GM18520 (cell line): Measurements from ENCODE around the gene PDGFD.

Experiments used
- ATAC-seq: cut with Tn5 transposase; IDR thresholded peaks from one replicate; pipeline ENCODE4 v1.9.1; 2021; ENCODE audit not compliant: unreplicated experiment

PDGFD gene

DNA sequence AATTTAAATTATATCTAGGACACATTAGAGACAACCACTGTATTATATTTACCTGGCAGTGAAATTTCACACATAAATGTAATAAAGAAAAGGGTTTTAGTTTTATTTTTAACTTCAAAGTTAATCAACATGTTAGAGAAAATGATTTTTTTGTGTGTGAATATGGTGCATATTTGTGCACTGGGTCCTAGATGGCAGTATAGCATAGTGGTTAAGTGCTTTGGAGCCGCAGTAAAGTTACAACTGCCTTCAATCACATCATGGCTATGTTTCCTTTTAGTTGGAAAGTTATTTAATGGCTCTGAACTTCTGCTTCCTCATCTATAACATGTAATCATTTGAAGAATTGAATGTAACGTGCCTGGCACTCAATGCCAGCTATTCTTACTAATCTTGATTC, 236.4 kb downstream of the PDGFD start:
- no peak for ATAC-seq

DNA sequence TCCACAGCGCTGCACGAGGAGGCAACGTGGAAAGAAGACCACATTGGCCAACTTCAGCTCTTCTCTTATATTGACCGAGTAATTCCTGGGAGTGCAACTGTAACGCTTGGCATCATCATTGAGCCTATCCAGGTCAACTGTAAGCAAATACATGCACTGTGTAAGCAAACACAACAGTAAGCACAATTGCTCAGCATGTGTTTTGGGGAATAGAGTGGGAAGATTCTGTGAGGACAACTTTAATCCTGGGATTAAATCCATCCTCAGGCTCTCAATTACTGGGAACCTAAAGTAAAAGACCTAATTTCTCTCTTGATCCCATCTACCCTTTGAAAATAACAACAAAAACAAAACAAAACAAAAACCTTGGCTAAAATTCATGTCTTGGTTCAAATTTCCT, 237.0 kb downstream of the PDGFD start:
- ATAC-seq, result no peak

DNA sequence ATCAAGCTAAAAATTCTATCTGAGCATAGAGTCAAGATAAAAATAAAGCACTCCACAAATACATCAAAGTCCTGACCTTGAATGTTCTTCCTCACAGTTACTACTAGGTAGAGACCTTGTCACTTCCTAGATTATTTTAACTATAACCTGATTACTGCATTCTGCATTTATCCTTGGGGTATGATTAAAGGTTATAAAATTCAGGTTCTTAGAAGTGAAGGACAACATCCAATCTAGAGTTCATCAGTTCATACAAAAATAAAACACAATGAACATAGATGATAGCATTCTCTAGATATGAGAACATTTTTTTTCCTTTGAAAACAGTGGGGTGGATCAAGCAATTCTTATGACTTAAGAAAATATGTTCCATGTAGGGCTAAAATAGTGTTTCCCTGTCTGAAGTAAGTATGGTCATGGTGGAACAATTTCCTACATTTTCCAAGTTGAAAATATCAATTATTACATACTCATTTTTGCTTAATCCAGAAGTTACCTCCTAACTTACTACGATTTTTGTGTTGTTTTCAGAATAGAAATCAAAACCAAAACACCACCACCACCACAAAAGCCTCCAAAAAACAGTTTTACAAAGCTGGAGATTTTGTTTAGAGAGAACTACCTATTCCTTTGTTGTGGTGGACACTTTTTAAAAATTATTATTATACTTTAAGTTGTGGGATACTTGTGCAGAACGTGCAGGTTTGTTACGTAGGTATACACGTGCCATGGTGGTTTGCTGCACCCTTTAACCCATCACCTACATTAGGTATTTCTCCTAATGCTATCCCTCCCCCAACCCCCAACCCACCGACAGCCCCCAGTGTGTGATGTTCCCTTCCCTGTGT, 239.6 kb downstream of the PDGFD start:
- ATAC-seq, result no peak

DNA sequence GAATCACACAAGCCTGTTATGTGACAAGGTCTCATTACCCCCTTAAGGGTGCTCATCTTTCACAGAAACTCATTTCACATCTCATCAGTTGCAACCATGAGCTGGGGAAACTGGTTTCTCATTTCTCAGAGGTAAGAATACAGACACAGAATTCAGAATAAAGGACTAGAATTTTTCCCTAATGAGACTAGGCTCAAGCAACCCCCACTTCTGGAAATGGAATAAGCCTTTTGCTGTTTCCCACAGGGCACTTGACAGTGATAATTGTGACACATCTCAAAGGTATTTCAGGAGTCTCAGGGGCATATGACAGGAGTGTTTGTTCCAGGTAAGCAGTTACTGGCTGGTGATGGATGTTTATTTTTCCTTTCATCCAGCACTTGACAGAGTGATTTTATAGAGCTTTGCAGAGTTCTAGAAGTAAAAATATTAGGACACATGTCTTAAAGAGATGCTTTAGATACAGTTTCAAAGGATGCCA, 240.5 kb downstream of the PDGFD start:
- ATAC-seq, result no peak

DNA sequence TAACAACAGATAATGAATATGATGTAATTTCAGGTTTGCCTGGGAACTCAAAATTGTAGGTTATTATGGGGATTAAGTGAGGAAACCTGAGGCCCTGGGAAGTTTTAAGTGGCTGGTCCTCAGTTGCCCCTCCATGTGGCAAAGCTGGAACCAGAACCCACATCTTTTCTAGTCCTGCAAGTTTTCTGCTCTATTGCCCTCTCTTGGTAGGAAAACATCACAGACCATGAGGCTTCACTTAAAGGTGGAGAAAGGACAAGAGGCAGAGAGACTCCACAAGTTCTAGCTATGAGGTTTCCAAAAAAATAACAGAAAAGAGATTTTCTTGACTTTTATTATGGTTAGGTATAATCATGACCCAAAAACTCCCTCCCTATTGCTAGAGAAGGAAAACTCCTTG, 243.0 kb downstream of the PDGFD start:
- no peak for ATAC-seq

DNA sequence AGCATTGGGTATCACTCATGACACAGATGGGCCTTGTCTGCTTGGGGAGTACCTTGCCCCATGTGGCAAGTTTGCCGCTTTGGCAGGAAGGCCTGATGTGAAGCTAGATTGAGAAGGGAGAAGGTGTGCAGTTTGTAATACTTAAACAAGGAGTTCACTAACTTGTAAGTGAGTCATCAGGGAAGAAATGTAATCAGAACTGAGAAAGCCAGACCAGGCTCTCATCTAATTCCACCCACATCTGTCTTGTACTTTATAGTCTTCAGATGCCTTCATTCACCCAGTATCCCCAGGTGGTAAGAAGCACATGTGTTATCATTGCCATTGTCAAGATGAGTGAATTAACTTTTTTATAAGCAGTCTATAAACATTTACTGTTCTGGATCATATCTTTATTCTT, 243.5 kb downstream of the PDGFD start:
- ATAC-seq, result peak; percentile 53

DNA sequence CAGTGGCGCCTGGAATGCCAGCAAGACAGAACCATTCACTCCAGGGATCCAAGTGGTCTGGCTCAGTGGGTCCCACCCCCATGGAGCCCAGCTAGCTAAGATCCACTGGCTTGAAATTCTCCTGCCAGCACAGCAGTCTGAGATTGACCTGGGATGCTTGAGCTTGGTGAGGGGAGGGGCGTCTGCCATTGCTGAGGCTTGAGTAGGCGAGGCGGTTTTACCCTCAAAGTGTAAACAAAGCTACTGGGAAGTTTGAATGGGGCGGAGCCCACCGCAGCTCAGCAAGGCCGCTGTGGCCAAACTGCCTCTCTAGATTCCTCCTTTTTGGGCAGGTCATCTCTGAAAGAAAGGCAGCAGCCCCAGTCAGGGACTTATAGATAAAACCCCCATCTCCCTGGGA, 253.2 kb downstream of the PDGFD start:
- no peak for ATAC-seq

DNA sequence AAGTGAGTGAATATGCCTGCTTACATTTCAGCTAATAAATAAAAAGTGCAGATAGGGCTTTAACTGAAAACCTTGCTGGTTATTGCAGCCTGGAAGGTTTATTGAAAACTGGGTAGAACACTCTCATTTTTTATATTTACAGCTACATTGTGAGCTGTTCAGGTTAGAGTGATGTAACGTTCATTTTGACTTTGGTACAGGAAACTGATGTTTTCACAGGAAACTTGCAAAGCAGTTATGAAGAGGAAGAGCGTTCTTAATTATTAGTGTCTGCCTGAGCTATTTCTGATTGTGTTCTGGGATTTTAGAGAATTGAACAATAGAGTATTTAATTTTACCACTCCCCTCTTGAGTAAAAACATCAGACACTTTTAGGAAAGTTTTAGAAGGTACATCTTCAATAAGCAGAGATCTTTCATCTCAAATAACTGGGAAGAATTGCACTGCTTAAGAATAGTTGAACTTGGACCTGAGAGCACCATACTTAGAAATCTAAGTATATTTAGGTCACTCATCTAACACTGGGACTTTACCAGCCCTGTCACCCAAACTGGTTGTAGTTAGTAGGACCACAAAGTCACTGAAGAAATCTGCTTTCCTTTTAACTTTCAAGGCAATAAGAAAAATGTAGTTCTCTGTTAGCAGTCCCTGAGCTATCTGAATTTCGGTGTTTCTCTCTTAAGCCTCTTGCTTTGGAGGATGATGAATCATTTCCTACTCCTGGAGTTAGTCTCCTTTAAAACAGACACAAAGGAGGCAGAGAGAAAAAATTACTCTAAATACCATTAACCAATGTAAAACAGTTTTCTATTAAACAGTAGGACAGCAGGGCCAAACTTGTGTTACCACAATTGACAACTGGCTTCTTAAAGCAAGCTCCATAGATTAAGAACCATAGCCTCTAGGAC, 256.1 kb downstream of the PDGFD start:
- no peak for ATAC-seq

DNA sequence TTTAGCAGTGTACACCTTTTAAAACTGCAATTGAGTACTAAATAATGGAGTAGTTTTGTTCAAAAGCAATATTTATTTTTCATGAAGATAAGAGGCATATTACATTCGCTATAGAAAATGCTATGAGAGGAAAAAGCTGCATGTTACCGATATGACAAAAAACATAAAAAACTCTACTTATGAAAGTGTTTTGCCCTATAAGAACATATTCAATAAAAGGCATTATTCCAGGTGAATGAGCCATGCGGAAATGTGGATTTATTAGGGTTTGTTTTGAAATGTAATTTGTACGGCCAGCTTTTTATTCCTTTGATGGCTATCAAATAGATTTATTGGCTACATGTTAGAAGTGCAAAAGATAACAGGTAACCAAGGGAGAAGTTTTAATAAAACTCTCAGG, 256.8 kb downstream of the PDGFD start:
- ATAC-seq, result no peak

DNA sequence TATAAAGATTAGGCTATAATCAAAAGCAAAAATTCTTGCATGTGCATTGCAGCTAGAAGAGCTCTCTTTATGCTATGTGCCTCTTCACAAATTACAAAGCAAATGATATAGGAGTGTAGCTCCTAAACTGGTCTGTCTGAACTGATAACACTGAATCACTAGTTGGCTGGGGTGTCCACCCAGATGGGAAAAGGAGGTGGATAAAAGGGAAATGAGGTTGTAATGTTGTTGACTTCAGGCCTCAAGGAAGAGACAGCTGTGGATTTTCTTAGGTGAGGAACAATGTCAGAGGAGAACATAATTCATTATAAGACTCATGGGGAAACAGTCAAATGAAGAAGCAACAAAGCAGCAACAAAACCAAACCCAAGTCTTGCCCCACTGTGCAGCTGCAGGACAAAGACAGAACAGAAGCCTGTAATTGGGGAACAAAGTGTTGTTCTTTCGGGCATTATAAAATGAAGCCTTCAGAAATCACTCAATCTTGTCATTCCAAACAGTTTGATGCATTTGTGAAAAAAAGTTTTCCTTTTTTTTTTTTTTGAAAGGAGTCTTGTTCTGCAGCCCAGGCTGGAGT, 257.6 kb downstream of the PDGFD start:
- no peak for ATAC-seq

DNA sequence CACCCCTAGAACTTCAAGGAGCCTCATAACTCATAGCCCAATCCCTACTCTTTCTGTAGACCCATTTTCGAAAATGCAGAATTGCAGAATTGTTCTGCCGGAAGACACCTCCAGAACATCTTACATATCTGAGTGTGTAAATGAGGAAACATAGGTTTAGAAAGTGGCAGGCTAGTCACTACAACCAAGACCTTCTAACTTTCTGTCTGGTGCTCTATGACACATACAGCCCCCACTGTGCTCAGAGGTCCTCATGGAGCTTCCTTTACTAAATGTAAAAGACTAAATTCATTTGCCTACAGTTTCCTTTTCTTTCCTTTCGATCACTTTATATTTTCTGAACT, 259.7 kb downstream of the PDGFD start:
- peak; percentile 65 for ATAC-seq

DNA sequence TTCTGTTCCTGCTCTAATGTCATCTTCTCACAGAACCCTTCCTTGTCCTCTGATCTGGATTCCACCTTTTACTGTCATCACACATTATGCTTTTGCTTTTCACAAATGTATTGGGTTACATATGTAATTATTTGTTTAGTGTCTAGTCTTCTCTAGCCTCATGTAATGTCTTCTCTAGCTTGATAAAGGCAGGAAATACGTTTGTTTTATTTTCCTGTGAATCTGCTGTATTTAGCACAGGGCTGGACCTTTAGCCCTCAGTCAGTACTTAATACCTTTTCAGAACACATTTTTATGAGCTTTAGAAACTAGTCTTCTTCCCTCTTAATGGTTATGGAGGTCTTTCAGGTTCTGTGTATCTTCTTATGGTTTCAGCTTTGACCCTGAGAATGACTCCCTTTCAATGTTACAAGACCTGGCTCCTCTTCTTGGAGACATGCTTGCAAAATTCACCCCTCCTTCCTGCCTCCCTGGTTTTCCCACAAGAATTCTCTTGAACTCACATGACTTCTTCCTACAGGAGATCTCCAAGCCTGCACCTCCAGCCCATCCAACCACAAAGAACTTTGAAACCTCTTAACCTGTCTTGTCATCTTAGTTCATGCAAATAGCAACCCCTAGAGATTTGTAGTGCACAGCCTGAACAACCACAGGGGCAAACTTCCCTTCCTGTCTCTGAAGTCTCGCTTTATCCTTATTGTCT, 260.2 kb downstream of the PDGFD start:
- ATAC-seq, result peak; percentile 78

DNA sequence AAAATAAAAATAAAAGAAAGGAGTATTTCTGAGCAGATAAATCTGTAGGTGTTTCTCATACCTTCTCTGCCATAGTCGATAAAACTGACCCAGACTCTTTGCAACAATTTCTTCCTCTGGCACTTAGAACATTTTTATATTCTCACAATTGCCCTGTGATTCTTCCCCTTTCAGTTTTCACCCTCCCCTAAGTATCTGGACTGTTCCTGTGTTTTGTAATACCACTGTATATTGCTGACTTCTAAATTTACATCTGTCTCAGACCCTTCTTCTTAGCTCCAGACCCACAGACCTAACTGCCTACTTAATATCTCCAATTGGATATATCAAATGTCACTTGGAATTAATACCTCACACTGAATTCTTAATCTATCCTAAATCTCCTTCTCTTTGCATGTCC, 261.0 kb downstream of the PDGFD start:
- no peak for ATAC-seq

DNA sequence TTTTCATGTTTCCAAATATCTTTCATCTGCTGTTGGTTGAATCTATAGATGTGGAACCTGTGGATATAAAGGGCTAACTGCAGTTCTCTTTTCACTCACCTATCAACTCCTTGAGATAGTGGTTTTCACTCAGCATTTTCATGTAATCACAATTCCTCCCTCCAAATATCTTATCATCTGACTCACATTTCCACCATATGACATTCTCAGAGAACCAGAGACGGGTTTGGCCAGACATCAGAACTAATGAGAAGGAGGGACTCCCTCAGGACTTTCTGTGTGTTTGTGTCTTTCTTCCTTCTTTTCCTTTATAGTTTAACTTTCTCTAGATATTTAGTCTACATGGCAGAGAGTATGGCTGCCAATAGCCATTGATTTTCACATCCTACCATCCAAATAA, 262.3 kb downstream of the PDGFD start:
- no peak for ATAC-seq

DNA sequence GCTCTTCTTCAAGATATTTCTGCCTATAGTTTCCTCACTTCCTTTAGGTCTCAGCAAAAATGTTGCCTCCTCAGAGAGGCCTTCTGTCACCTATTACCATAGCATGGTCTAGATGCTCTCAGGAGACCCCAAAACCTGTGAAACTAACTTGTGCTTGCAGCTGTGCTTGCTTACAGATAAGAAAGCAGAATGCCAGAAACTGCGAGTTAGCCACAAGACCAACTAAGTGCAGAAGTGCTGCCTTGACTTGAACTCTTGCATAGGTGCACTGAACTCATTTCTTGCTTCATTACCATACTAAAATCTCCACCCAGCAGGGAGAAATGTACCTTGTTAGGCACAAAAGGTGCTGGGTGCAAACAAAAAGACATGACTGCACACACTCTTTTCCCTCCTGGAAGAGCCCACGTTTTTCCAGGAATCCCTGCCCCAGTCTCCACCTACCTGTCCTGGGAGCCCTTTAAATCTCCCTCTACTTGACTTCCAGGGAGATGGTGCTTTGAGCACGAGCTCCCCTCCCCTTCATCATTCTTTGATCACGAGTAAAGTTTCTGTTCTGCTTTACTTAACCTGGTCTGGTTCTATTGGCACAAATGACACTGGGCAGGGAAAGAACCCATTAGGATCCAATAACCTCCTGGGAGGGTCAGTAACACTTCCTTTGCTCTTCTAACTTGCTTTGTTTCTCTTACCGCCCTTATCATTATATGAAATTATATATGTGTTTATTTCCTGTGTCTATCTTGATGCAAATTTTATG, 265.2 kb downstream of the PDGFD start:
- ATAC-seq, result peak; percentile 75

DNA sequence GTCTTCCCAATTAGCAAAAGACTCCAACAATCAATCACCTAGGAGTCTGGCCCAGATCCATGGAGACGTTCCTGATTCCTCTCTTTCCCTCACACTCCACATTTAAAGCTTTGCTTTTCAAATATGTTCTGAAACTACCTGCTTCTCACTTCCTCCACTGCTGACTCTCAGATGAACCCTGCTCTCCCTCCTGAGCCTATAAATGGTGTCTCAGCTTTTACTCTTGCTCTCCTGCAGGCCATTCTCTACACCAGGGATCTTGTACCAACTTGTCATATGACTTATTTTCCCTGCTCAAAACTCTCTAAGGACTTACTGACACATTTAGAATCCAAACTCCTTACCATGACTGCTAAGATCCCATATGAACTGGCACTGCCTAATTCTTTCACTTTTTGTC, 265.9 kb downstream of the PDGFD start:
- ATAC-seq, result peak; percentile 31

DNA sequence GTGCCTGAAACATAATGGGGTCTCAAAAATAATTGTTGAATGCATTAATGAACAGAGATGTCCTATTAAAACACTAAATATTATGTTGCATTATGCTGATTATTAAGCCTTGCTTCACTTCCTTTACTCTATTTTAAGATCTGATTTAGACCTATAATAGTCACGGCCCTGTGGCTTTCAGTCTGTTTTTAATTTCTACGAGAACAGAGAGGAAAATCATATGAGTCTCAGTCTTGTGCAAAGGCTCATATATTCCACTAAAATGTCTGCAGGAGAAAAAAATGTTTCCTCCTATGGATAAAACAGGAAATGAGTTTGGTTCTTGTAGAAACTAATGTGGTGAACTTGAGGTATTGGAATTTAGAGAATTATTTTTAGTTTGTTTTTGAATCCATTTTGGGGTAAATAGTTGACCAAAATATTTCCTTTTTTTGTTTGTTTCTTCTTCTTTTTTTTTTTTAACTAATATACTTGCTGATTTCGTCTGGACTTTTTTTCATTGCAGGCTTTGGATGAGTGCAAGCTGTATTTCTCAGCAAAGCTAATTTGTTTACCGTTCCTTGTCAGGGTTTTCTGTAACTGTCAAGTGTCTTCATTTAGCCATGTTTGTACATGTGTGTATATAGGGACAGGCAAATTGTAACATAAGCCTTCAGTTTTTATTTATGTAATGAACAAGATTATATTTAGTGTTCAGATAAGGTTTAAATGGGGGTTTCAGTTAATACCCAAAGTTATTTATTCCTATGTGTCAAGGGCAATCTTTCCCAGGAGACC, 266.6 kb downstream of the PDGFD start:
- ATAC-seq, result no peak

DNA sequence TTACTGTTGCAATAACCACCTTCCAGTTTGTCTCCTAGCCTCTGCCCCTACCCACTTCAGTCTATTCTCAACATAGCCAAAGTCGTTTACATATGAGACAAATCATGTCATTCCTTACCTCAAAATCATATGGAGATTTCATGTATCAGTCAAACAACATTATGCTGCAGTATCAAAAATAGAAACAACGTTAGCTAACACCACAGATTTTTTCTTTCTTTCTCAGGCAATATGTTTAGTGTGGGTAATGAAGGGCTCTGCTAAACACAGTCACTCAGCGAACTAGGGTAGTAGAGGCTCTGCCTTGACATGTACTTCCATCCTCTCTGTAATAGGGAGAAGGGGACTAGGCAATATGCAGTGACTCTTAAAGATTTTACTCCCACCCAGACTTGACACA, 268.8 kb downstream of the PDGFD start:
- no peak for ATAC-seq

DNA sequence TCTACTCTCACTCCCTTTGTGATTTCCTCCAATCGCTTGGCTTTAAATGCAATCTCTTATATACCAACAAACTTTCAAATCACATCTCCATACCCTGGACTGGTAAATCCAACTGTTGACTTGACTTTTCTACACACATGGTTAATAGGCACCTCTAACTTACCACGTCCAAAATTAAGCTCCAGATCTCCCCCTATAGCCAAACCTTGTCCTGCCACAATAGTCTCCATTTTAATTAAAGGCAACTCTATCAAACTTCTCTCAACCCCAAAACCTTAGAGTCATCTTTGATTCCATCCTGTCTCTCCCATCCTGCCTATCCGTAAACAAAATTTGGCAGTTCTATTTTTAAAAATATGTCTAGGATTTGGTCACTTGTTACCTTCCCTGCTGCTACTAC, 269.3 kb downstream of the PDGFD start:
- no peak for ATAC-seq

DNA sequence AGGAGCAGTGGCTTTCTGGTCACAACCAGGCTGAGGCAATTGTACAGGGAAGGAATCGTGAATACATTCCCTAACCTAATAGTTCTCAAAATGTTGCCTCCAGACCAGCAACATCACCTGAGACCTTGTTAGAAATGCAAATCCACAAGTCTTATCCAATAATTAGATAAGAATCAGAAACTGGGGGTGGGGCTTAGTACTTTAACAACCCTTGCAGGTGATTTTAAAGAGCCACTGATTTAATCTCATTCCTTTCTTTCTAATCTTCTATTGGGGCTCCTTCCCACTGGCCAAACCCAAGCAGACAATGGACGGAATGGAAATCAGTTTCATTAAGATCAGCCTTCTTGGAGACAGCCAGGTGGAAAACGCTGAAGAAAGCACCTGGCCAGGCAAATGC, 269.9 kb downstream of the PDGFD start:
- ATAC-seq, result no peak
